HCT116 (cell line): ENCODE data around the gene OBSCN. TPM values are rescaled to one million over a fixed set of nuclear protein-coding genes. Genes with fewer than 3 reads are reported as not detected.

ENCODE experiments used
- ATAC-seq: fragments of 200-7000 bp; cut with Tn5 transposase; 2 replicates; pipeline ENCODE4 v1.9.1; 2020; ENCODE audit warnings: mild to moderate bottlenecking, moderate library complexity
- BruUV-seq: library from RNA; stranded (reverse); fragments of 400-500 nt; replicated peaks from 2 replicates; lab custom pipeline; 2021; lab: Mats Ljungman, UMichigan
- CTCF ChIA-PET: fragments of 300-600 bp; sonication (Branson Sonifier 250); formaldehyde crosslinking; loops from one replicate; lab custom pipeline; 2021; ENCODE audit warnings: antibody characterized with exemption; lab: Charles Lee
- POLR2A ChIA-PET: fragments of 300-600, 350-600 bp; sonication (Branson Sonifier 250); formaldehyde crosslinking; loops from one replicate; lab custom pipeline; 2021; ENCODE audit warnings: antibody characterized with exemption; lab: Charles Lee
- RAD21 ChIA-PET, 2 experiments: fragments of 300-600 bp; sonication (Branson Sonifier 250); formaldehyde crosslinking; loops; one replicate each; lab custom pipeline; 2023; ENCODE audit warnings: low total read pairs in 2 of 2; ENCODE audit not compliant: uncharacterized antibody in 2 of 2, unreplicated experiment in 2 of 2, low non-redundant PET in 1 of 2; lab: Charles Lee
- DNase-seq: peaks from one replicate; pipeline ENCODE4 v3.0.0-alpha.2; 2010; ENCODE audit warnings: low read depth, low spot score
- H2AFZ ChIP-seq: fragments of 200-600 bp; shearing (Covaris generic), sonication (generic); 2 replicates; pipeline ENCODE4 v1.6.1; 2017; ENCODE audit warnings: low read depth, mixed run types, mixed read lengths, antibody characterized with exemption, low read length; ENCODE audit not compliant: poor library complexity, severe bottlenecking
- H3K27ac ChIP-seq: 2 replicates; pipeline ENCODE4 v1.5.1; 2012; ENCODE audit warnings: low read depth, low read length
- H3K27me3 ChIP-seq: fragments of 200-600 bp; sonication (generic); 2 replicates; pipeline ENCODE4 v1.6.1; 2016; ENCODE audit warnings: mixed run types, low read length, mixed read lengths; ENCODE audit not compliant: insufficient read depth
- H3K36me3 ChIP-seq, 2 experiments: fragments of 200-500 bp in 1 of 2; fragments of 200-600 bp in 1 of 2; sonication (Bioruptor generic) in 1 of 2; sonication (generic) in 1 of 2; 2 replicates each; pipeline versions ENCODE4 v1.5.1 to v1.6.1; 2014 to 2016; ENCODE audit warnings: low read length in 2 of 2, inconsistent platforms in 1 of 2, mixed read lengths in 1 of 2, mixed run types in 1 of 2; ENCODE audit not compliant: insufficient read depth in 2 of 2, control insufficient read depth in 1 of 2
- H3K4me1 ChIP-seq, 2 experiments: fragments of 200-600 bp in 1 of 2; sonication (generic) in 1 of 2; 2 replicates each; pipeline versions ENCODE4 v1.5.1 to v1.6.1; 2012 to 2017; ENCODE audit warnings: low read length in 2 of 2, inconsistent platforms in 1 of 2, mild to moderate bottlenecking in 1 of 2, mixed read lengths in 1 of 2, mixed run types in 1 of 2, moderate library complexity in 1 of 2; ENCODE audit not compliant: insufficient read depth in 2 of 2, control insufficient read depth in 1 of 2
- H3K4me2 ChIP-seq: fragments of 200-600 bp; sonication (generic); 2 replicates; pipeline ENCODE4 v1.6.1; 2017; ENCODE audit warnings: mixed run types, low read length, mixed read lengths
- H3K4me3 ChIP-seq, 2 experiments: fragments of 200-600 bp in 1 of 2; sonication (generic) in 1 of 2; replicated peaks in 1 of 2; 2 replicates each; pipeline ENCODE4 v1.5.1; 2011 to 2016; ENCODE audit warnings: low read length in 2 of 2, control low read depth in 1 of 2, low read depth in 1 of 2, mild to moderate bottlenecking in 1 of 2, mixed read lengths in 1 of 2, mixed run types in 1 of 2
- H3K79me2 ChIP-seq: fragments of 200-600 bp; sonication (generic); 2 replicates; pipeline ENCODE4 v1.6.1; 2017; ENCODE audit warnings: mild to moderate bottlenecking, mixed run types, low read length, moderate library complexity, mixed read lengths; ENCODE audit not compliant: insufficient read depth
- H3K9ac ChIP-seq: fragments of 200-600 bp; sonication (generic); 2 replicates; pipeline ENCODE4 v1.6.1; 2016; ENCODE audit warnings: low read length, mixed read lengths
- H3K9me2 ChIP-seq: fragments of 200-600 bp; sonication (generic), shearing (Covaris generic); 2 replicates; pipeline ENCODE4 v1.6.1; 2017; ENCODE audit warnings: mixed run types, mild to moderate bottlenecking, moderate library complexity; ENCODE audit not compliant: insufficient read depth
- H3K9me3 ChIP-seq, 2 experiments: fragments of 200-500 bp in 1 of 2; fragments of 200-600 bp in 1 of 2; sonication (Bioruptor generic) in 1 of 2; sonication (generic) in 1 of 2; 2 replicates each; pipeline ENCODE4 v1.6.1; 2014 to 2017; ENCODE audit warnings: low read length in 2 of 2, mixed read lengths in 2 of 2, inconsistent platforms in 1 of 2, low read depth in 1 of 2, mild to moderate bottlenecking in 1 of 2, mixed run types in 1 of 2, moderate library complexity in 1 of 2; ENCODE audit not compliant: control insufficient read depth in 1 of 2, insufficient read depth in 1 of 2
- H4K20me1 ChIP-seq: fragments of 200-600 bp; sonication (generic), shearing (Covaris generic); 2 replicates; pipeline ENCODE4 v1.6.1; 2017; ENCODE audit warnings: mixed run types, mild to moderate bottlenecking, moderate library complexity; ENCODE audit not compliant: insufficient read depth
- CBX3 ChIP-seq: IDR thresholded peaks from 2 replicates; pipeline ENCODE4 v1.6.1; 2012; ENCODE audit warnings: low read depth
- EGR1 ChIP-seq: IDR thresholded peaks from 2 replicates; pipeline ENCODE4 v1.6.1; 2012; ENCODE audit warnings: low read depth
- ELF1 ChIP-seq: IDR thresholded peaks from 2 replicates; pipeline ENCODE4 v1.6.1; 2012; ENCODE audit warnings: low read depth, borderline replicate concordance
- EZH2 ChIP-seq: fragments of 200-600 bp; sonication (generic); IDR thresholded peaks from 2 replicates; pipeline ENCODE4 v1.6.1; 2017; ENCODE audit warnings: antibody characterized with exemption, mixed run types
- FOSL1 ChIP-seq: IDR thresholded peaks from 2 replicates; pipeline ENCODE4 v1.6.1; 2012; ENCODE audit warnings: low read depth
- JUND ChIP-seq: IDR thresholded peaks from 2 replicates; pipeline ENCODE4 v1.6.1; 2012
- MAX ChIP-seq: IDR thresholded peaks from 2 replicates; pipeline ENCODE4 v1.6.1; 2012
- POLR2A ChIP-seq: IDR thresholded peaks from 2 replicates; pipeline ENCODE4 v1.7.0; 2011; ENCODE audit warnings: borderline replicate concordance; ENCODE audit not compliant: insufficient read depth, insufficient read length; ENCODE audit errors: extremely low read depth
- RAD21 ChIP-seq: IDR thresholded peaks from 2 replicates; pipeline ENCODE4 v1.6.1; 2012; ENCODE audit warnings: low read depth, mild to moderate bottlenecking
- SIN3A ChIP-seq: IDR thresholded peaks from 2 replicates; pipeline ENCODE4 v1.6.1; 2012; ENCODE audit warnings: low read depth
- intact Hi-C: fragments of 100-400 bp; cut with micrococcal nuclease; formaldehyde crosslinking; loops from 2 replicates; pipeline ENCODE4 v1.10.0; 2022
- total RNA-seq: library from RNA; stranded (reverse); gene quantifications from one replicate; pipeline ENCODE4 v1.2.1, GENCODE V29; 2021; ENCODE audit not compliant: unreplicated experiment

Gene OBSCN
- total RNA-seq, 1 experiment from 2014 or later: 16.6 TPM

- H2AFZ ChIP-seq: no peak overlapping the region
- ChIA-PET RAD21 (no interaction called here), CTCF (no interaction called here), POLR2A (no interaction called here)
- H3K4me2 ChIP-seq: no peak overlapping the region
- H3K4me1 ChIP-seq: no peaks in the 10 kb centered on the region
- TF ChIP-seq FOSL1 (no peak), CBX3 (no peak), RAD21 (no peak), MAX (no peak), POLR2A (no peak)
- no peak overlapping the region for H3K4me3 ChIP-seq
- intact Hi-C loops: no loop called here
- H3K9me2 ChIP-seq: no peaks in the 10 kb centered on the region
- ATAC-seq (no peak), DNase-seq (no peak)
- no TSS peak for BruUV-seq
- H3K36me3 ChIP-seq: no peaks in the 10 kb centered on the region
- H3K79me2 ChIP-seq: no peaks in the 10 kb centered on the region
- no peak overlapping the region for H3K27ac ChIP-seq
- no peak overlapping the region for H3K9ac ChIP-seq
- H3K9me3 ChIP-seq: no peaks in the 10 kb centered on the region
- no peaks in the 10 kb centered on the region for H4K20me1 ChIP-seq
- no peaks in the 10 kb centered on the region for H3K27me3 ChIP-seq
These were observed 78.0 kb downstream of the OBSCN start for GRCh38 chr1:228285661-228286504.

- Histone ChIP-seq H3K36me3 (no peaks in the 10 kb centered on the region), H3K4me2 (no peak overlapping the region), H3K4me1 (no peaks in the 10 kb centered on the region), H3K79me2 (no peaks in the 10 kb centered on the region), H3K9me3 (no peaks in the 10 kb centered on the region), H3K27me3 (no peaks in the 10 kb centered on the region), H3K9ac (no peak overlapping the region), H4K20me1 (no peaks in the 10 kb centered on the region), H2AFZ (no peak overlapping the region), H3K27ac (no peak overlapping the region), H3K4me3 (no peak overlapping the region), H3K9me2 (no peaks in the 10 kb centered on the region)
- DNase-seq: no peak
- ATAC-seq: no peak
- BruUV-seq: no TSS peak
- ChIA-PET CTCF (no interaction called here), POLR2A (no interaction called here), RAD21 (no interaction called here)
- intact Hi-C loops: no loop called here
- TF ChIP-seq SIN3A (no peak), EZH2 (no peak), JUND (no peak), ELF1 (no peak), EGR1 (no peak)
- TF ChIP-seq, all 23 proteins: peak for 0
These were observed 78.9 kb downstream of the OBSCN start for GRCh38 chr1:228286505-228287417.
